Amygdala (tissue), 56 donors: ENCODE data around the gene NBPF14.
"Not testable (repeated sequence)": the region's sequence is repeated elsewhere in the genome, so short reads cannot be mapped to it uniquely, and the experiment has no call there.

Experiments
- DNase-seq, 56 donors: peaks; one replicate each; lab custom pipeline; 2025; lab: John Stamatoyannopoulos, UW

Gene NBPF14

GRCh38 chr1:148595911-148596310 lies at the start of gene NBPF14:
NBPF14 (minus strand) TSS chr1:148596011; CDS start chr1:148595717, 294 bp downstream.
- not testable (repeated sequence) for DNase-seq

- DNase-seq = not testable (repeated sequence)
Observed at GRCh38 chr1:148625451-148625850, 29.6 kb upstream of the NBPF14 start.

GRCh38 chr1:148618216-148618615 lies 22.4 kb upstream of the NBPF14 start:
- DNase-seq = not testable (repeated sequence)

GRCh38 chr1:148605266-148605665 lies 9.5 kb upstream of the NBPF14 start:
- not testable (repeated sequence) for DNase-seq

GRCh38 chr1:148595360-148595759 lies 451 bp downstream of the NBPF14 start:
- DNase-seq = not testable (repeated sequence)

- not testable (repeated sequence) for DNase-seq
Observed at GRCh38 chr1:148591098-148591497, 4.7 kb downstream of the NBPF14 start.

GRCh38 chr1:148532158-148532557 lies 63.7 kb downstream of the NBPF14 start:
- DNase-seq = not testable (repeated sequence)

GRCh38 chr1:148529101-148529567 lies 66.7 kb downstream of the NBPF14 start:
- DNase-seq = peak in 9 of 56 donors; percentile 0 to 34 (median 4)

- DNase-seq = not testable (repeated sequence)
Observed at GRCh38 chr1:148528591-148528990, 67.2 kb downstream of the NBPF14 start.

- not testable (repeated sequence) for DNase-seq
Observed at GRCh38 chr1:148526587-148526986, 69.2 kb downstream of the NBPF14 start.

- DNase-seq = not testable (repeated sequence)
Observed at GRCh38 chr1:148523205-148524144, 72.3 kb downstream of the NBPF14 start.

GRCh38 chr1:148522561-148523204 lies 73.1 kb downstream of the NBPF14 start:
- peak in 52 of 56 donors; percentile 5 to 89 (median 66) for DNase-seq

GRCh38 chr1:148522072-148522471 lies 73.7 kb downstream of the NBPF14 start:
- peak in 51 of 56 donors; percentile 2 to 89 (median 65) for DNase-seq

GRCh38 chr1:148514310-148514709 lies 81.5 kb downstream of the NBPF14 start:
- not testable (repeated sequence) for DNase-seq

GRCh38 chr1:148512571-148513184 lies 83.1 kb downstream of the NBPF14 start:
- DNase-seq = not testable (repeated sequence)

GRCh38 chr1:148493933-148494332 lies 101.9 kb downstream of the NBPF14 start:
- not testable (repeated sequence) for DNase-seq

- DNase-seq = not testable (repeated sequence)
Observed at GRCh38 chr1:148483029-148483428, 112.8 kb downstream of the NBPF14 start, which contains the start of gene PPIAL4G. PPIAL4G (minus strand) TSS chr1:148483302; CDS start chr1:148483252, 50 bp downstream.
